A549 (cell line): ENCODE data around the gene MATN3. TPM values are rescaled to one million over a fixed set of nuclear protein-coding genes. Genes with fewer than 3 reads are reported as not detected.

ENCODE experiments used
- ATAC-seq, 2 experiments: fragments of 200-7000 bp in 1 of 2; fragments of >200 bp in 1 of 2; cut with Nextera tagmentation in 1 of 2; cut with Tn5 transposase in 1 of 2; 3 replicates each; pipeline versions ENCODE4 v1.8.0 to v1.9.1; 2018 to 2020; ENCODE audit warnings: mild to moderate bottlenecking in 1 of 2, moderate library complexity in 1 of 2
- CTCF ChIA-PET: fragments of 300-600 bp; sonication (Branson Sonifier 250); formaldehyde crosslinking; extraction: SDS; loops from one replicate; lab custom pipeline; 2021; ENCODE audit warnings: antibody characterized with exemption, inconsistent platforms; lab: Yijun Ruan, JAX
- POLR2A ChIA-PET: fragments of 350-600 bp; formaldehyde crosslinking; extraction: SDS; loops from one replicate; lab custom pipeline; 2021; ENCODE audit warnings: antibody characterized with exemption, inconsistent platforms; lab: Yijun Ruan, JAX
- DNase-seq, 2 experiments: peaks; one replicate each; pipeline versions ENCODE4 v3.0.0 to v3.0.0-alpha.2; 2011 to 2016; ENCODE audit warnings: low read depth in 1 of 2, low spot score in 1 of 2
- FAIRE-seq: peaks from 2 replicates; lab custom pipeline; 2011; peaks lifted over from hg19 to GRCh38; lab: Jason Lieb, UNC
- H3K27ac ChIP-seq, 2 experiments: fragments of >200 bp; sonication (Bioruptor Twin); formaldehyde crosslinking; 3 replicates each; pipeline ENCODE4 v1.5.1; 2016 to 2017
- H3K4me1 ChIP-seq: fragments of >200 bp; sonication (Bioruptor Twin); formaldehyde crosslinking; 3 replicates; pipeline ENCODE4 v1.6.1; 2016
- H3K4me2 ChIP-seq: fragments of >200 bp; sonication (Bioruptor Twin); formaldehyde crosslinking; 3 replicates; pipeline ENCODE4 v1.6.1; 2016
- H3K4me3 ChIP-seq: fragments of >200 bp; sonication (Bioruptor Twin); formaldehyde crosslinking; 3 replicates; pipeline ENCODE4 v1.5.1; 2016
- H3K9me3 ChIP-seq: fragments of >200 bp; sonication (Bioruptor Twin); formaldehyde crosslinking; 3 replicates; pipeline ENCODE4 v1.6.1; 2016
- ATOH8 ChIP-seq: fragments of 250-450 bp; sonication (Bioruptor Pico); IDR thresholded peaks from 2 replicates; pipeline ENCODE4 v1.5.0; 2020; ENCODE audit warnings: low read depth, mild to moderate bottlenecking, moderate library complexity
- CHD4 ChIP-seq: fragments of 200-600 bp; sonication (generic); IDR thresholded peaks from 2 replicates; pipeline ENCODE4 v1.6.1; 2016; ENCODE audit warnings: antibody characterized with exemption, mild to moderate bottlenecking, borderline replicate concordance
- EHMT2 ChIP-seq: fragments of 200-600 bp; sonication (generic); IDR thresholded peaks from 2 replicates; pipeline ENCODE4 v1.6.1; 2016; ENCODE audit warnings: antibody characterized with exemption, low read depth, mild to moderate bottlenecking, moderate library complexity
- ELK1 ChIP-seq: fragments of 150-350 bp; IDR thresholded peaks from 2 replicates; pipeline ENCODE4 v1.6.1; 2014; ENCODE audit warnings: low read depth, mild to moderate bottlenecking, low read length
- ESRRA ChIP-seq: fragments of 150-350 bp; IDR thresholded peaks from 2 replicates; pipeline ENCODE4 v1.6.1; 2014; ENCODE audit warnings: mild to moderate bottlenecking, low read length, borderline replicate concordance
- FOSB ChIP-seq: fragments of 250-450 bp; sonication (Bioruptor Pico); IDR thresholded peaks from 2 replicates; pipeline ENCODE4 v1.5.0; 2020; ENCODE audit warnings: mild to moderate bottlenecking, moderate library complexity
- FOSL2 ChIP-seq, 2 experiments: fragments of 450-650 bp in 1 of 2; fragments of >200 bp in 1 of 2; sonication (Bioruptor Twin) in 1 of 2; formaldehyde crosslinking; IDR thresholded peaks; 2 replicates each; pipeline versions ENCODE4 v1.5.0 to v1.6.1; 2016 to 2020; ENCODE audit warnings: mild to moderate bottlenecking in 1 of 2, moderate library complexity in 1 of 2
- HDAC2 ChIP-seq: fragments of 200-600 bp; sonication (generic); IDR thresholded peaks from 2 replicates; pipeline ENCODE4 v1.6.1; 2016
- HEYL ChIP-seq: fragments of 250-450 bp; sonication (Bioruptor Pico); IDR thresholded peaks from 2 replicates; pipeline ENCODE4 v1.8.0; 2021; ENCODE audit warnings: mild to moderate bottlenecking, moderate library complexity
- HMGXB4 ChIP-seq: fragments of 250-450 bp; sonication (Bioruptor Pico); IDR thresholded peaks from 2 replicates; pipeline ENCODE4 v1.5.0; 2021; ENCODE audit warnings: mild to moderate bottlenecking, moderate library complexity, borderline replicate concordance
- HOXB13 ChIP-seq: fragments of 250-450 bp; sonication (Bioruptor Pico); IDR thresholded peaks from 2 replicates; pipeline ENCODE4 v1.5.0; 2020; ENCODE audit warnings: low read depth, mild to moderate bottlenecking, moderate library complexity
- JUNB ChIP-seq: fragments of >200 bp; sonication (Bioruptor Twin); formaldehyde crosslinking; IDR thresholded peaks from 2 replicates; pipeline ENCODE4 v1.6.1; 2016
- KDM1A ChIP-seq: fragments of 200-600 bp; sonication (generic); IDR thresholded peaks from 2 replicates; pipeline ENCODE4 v1.6.1; 2016; ENCODE audit warnings: low read depth, mild to moderate bottlenecking
- MAX ChIP-seq: IDR thresholded peaks from 2 replicates; pipeline ENCODE4 v1.6.1; 2012
- MYC ChIP-seq: IDR thresholded peaks from 2 replicates; pipeline ENCODE4 v1.6.1; 2012; ENCODE audit warnings: mild to moderate bottlenecking, inconsistent platforms, low read length, improper control_type of control experiment, borderline replicate concordance
- PHF8 ChIP-seq: fragments of 200-600 bp; sonication (generic); IDR thresholded peaks from 2 replicates; pipeline ENCODE4 v1.6.1; 2016; ENCODE audit warnings: low read depth, mild to moderate bottlenecking, antibody characterized with exemption, moderate library complexity, borderline replicate concordance
- POLR2A ChIP-seq: IDR thresholded peaks from 2 replicates; pipeline ENCODE4 v1.6.1; 2012; ENCODE audit warnings: mild to moderate bottlenecking, low read length
- POLR2AphosphoS2 ChIP-seq: conservative IDR thresholded peaks from 2 replicates; pipeline ENCODE4 v1.6.1; 2012; ENCODE audit warnings: low read length, improper control_type of control experiment, inconsistent platforms
- RAD21 ChIP-seq, 2 experiments: fragments of >200 bp in 1 of 2; sonication (Bioruptor Twin) in 1 of 2; formaldehyde crosslinking in 1 of 2; IDR thresholded peaks in 1 of 2; conservative IDR thresholded peaks in 1 of 2; 2 replicates in 1 of 2; 3 replicates in 1 of 2; pipeline ENCODE4 v1.6.1; 2012 to 2018; ENCODE audit warnings: inconsistent platforms in 1 of 2
- RARB ChIP-seq: fragments of 250-450 bp; sonication (Bioruptor Pico); IDR thresholded peaks from 2 replicates; pipeline ENCODE4 v1.8.0; 2021; ENCODE audit warnings: mild to moderate bottlenecking, moderate library complexity
- SREBF2 ChIP-seq: fragments of 450-650 bp; IDR thresholded peaks from 2 replicates; pipeline ENCODE4 v1.6.1; 2014; ENCODE audit warnings: mild to moderate bottlenecking, moderate library complexity
- ZFP36 ChIP-seq: fragments of 450-650 bp; IDR thresholded peaks from 2 replicates; pipeline ENCODE4 v1.6.1; 2014; ENCODE audit warnings: borderline replicate concordance; ENCODE audit not compliant: partially characterized antibody
- ZNF302 ChIP-seq: fragments of 250-450 bp; sonication (Bioruptor Pico); IDR thresholded peaks from 2 replicates; pipeline ENCODE4 v1.9.0; 2021; ENCODE audit warnings: inconsistent platforms, mild to moderate bottlenecking, moderate library complexity
- WGBS: methylation state at CpG from one replicate; pipeline ENCODE4 v1.1.6; 2017; ENCODE audit errors: missing lambda C conversion rate; 5-methylcytosine and 5-hydroxymethylcytosine counted together
- polyA plus RNA-seq, 4 experiments: library from polyadenylated mRNA; depleted of rRNA in 3 of 4; stranded (reverse); fragments of >200 nt; fragmentation: RNase III in 1 of 4; extraction: RNeasy Plus Mini Kit Qiagen cat#74134 plus additional on column Dnase treatment in 1 of 4; gene quantifications; 2 replicates in 3 of 4; 3 replicates in 1 of 4; pipeline ENCODE4 v1.2.3, GENCODE V29; 2011 to 2017

MATN3 gene
- polyA plus RNA-seq, 2 of the 4 experiments (the other 2 are of a cell fraction): 14.2 to 16.8 TPM

- TF ChIP-seq SREBF2 (no peak), CHD4 (no peak)
- no peak overlapping the region for H3K4me3 ChIP-seq
- no peak overlapping the region for H3K27ac ChIP-seq
- H3K9me3 ChIP-seq: no peaks in the 10 kb centered on the region
- ChIA-PET CTCF (interaction anchor here (0.8 to 4.2 kb wide), 6 partner anchors 7 to 63 kb away, joined by 3 to 40 read pairs (median 8); no protein-coding TSS in a partner anchor), POLR2A (no interaction called here)
- peaks cover 7% of the 10 kb centered on the region; the same call in 2 of the 3 replicates for H3K4me1 ChIP-seq
- FAIRE-seq (no peak), DNase-seq (no peak), ATAC-seq (peak in 1 of 2 experiments; percentile 53; a peak in 1 of 6 replicates)
- 98% methylated on average over 4 of the region's 4 CpGs for WGBS
- H3K4me2 ChIP-seq: no peak overlapping the region
Observed at GRCh38 chr2:20035955-20036666, 23.6 kb upstream of the MATN3 start.

- H3K4me3 ChIP-seq: no peak overlapping the region
- ChIA-PET POLR2A (interaction anchor here (1.3 kb wide), 1 partner anchor 16 kb away, joined by 5 read pairs; the partner anchor contains the start of gene LAPTM4A), CTCF (interaction anchor here (0.7 to 4.2 kb wide), 11 partner anchors 9 to 190 kb away, joined by 3 to 40 read pairs (median 4); partner anchors contain the start of gene SDC1)
- FAIRE-seq (no peak), DNase-seq (no peak), ATAC-seq (no peak)
- H3K4me2 ChIP-seq: no peak overlapping the region
- no peaks in the 10 kb centered on the region for H3K4me1 ChIP-seq
- H3K27ac ChIP-seq: no peak overlapping the region
- H3K9me3 ChIP-seq: peaks cover 5% of the 10 kb centered on the region; the same call in 2 of the 3 replicates
- no peak for TF ChIP-seq KDM1A
- 79% methylated on average over 2 of the region's 2 CpGs for WGBS
Observed at GRCh38 chr2:20034821-20035220, 22.4 kb upstream of the MATN3 start.

GRCh38 chr2:20034218-20034617 is 21.8 kb upstream of the MATN3 start:
- 95% methylated on average over 4 of the region's 4 CpGs for WGBS
- FAIRE-seq (no peak), ATAC-seq (no peak), DNase-seq (no peak)
- no peak overlapping the region for H3K4me3 ChIP-seq
- no peak overlapping the region for H3K4me2 ChIP-seq
- H3K9me3 ChIP-seq: peaks cover 9% of the 10 kb centered on the region; the same call in 2 of the 3 replicates
- CTCF ChIA-PET: interaction anchor here (0.7 to 4.2 kb wide), 12 partner anchors 9 to 191 kb away, joined by 3 to 40 read pairs (median 4); partner anchors contain the start of gene SDC1
- H3K4me1 ChIP-seq: no peaks in the 10 kb centered on the region
- no peak for TF ChIP-seq RAD21 (conservative IDR thresholded peaks at IDR 0.05 in 1 of 2, IDR thresholded peaks at IDR 0.05 in 1 of 2)
- no peak for TF ChIP-seq ZFP36
- no peak for TF ChIP-seq EHMT2
- TF ChIP-seq HOXB13 (CRISPR knock-in tag): no peak
- TF ChIP-seq FOSB (CRISPR knock-in tag): no peak
- no peak for TF ChIP-seq FOSL2 (IDR thresholded peaks at IDR 0.05)
- no peak for TF ChIP-seq FOSL2 (CRISPR knock-in tag; IDR thresholded peaks at IDR 0.05)
- TF ChIP-seq PHF8: no peak
- TF ChIP-seq SREBF2: no peak
- no peak for TF ChIP-seq MAX
- TF ChIP-seq HDAC2: no peak
- no peak for TF ChIP-seq POLR2AphosphoS2
- TF ChIP-seq ZNF302: no peak
- TF ChIP-seq RARB (CRISPR knock-in tag): no peak
- no peak for TF ChIP-seq ELK1
- H3K27ac ChIP-seq: no peak overlapping the region
- POLR2A ChIA-PET: interaction anchor here (1.3 kb wide), 1 partner anchor 17 kb away, joined by 5 read pairs; the partner anchor contains the start of gene LAPTM4A

GRCh38 chr2:20033322-20033721 is 20.9 kb upstream of the MATN3 start:
- 88% methylated on average over 3 of the region's 3 CpGs for WGBS
- Histone ChIP-seq H3K4me3 (no peak overlapping the region), H3K27ac (no peak overlapping the region), H3K4me2 (no peak overlapping the region), H3K9me3 (peaks cover 13% of the 10 kb centered on the region; the same call in 2 of the 3 replicates), H3K4me1 (no peaks in the 10 kb centered on the region)
- ChIA-PET CTCF (interaction anchor here (1.2 to 4.2 kb wide), 6 partner anchors 10 to 59 kb away, joined by 3 to 40 read pairs (median 8); no protein-coding TSS in a partner anchor), POLR2A (no interaction called here)
- DNase-seq (no peak), ATAC-seq (no peak), FAIRE-seq (no peak)
- no peak for TF ChIP-seq HMGXB4 (CRISPR knock-in tag)
- no peak for TF ChIP-seq MAX
- no peak for TF ChIP-seq JUNB
- TF ChIP-seq RARB (CRISPR knock-in tag): no peak
- TF ChIP-seq HEYL (CRISPR knock-in tag): no peak
- TF ChIP-seq ATOH8: no peak
- TF ChIP-seq MYC: no peak
- no peak for TF ChIP-seq POLR2AphosphoS2
- TF ChIP-seq ZFP36: no peak
- TF ChIP-seq POLR2A: no peak
- no peak for TF ChIP-seq ESRRA
